H1 (cell line): ENCODE results near the gene GBP6. TPM values are rescaled to one million over a fixed set of nuclear protein-coding genes. Genes with fewer than 3 reads are reported as not detected.

Experiments used
- CHD1 ChIP-seq: IDR thresholded peaks from 2 replicates; pipeline ENCODE4 v1.6.1; 2012; ENCODE audit warnings: low read depth, low read length, improper control_type of control experiment
- EZH2 ChIP-seq: fragments of 200-600 bp; sonication (generic); IDR thresholded peaks from 2 replicates; pipeline ENCODE4 v1.7.1; 2012; ENCODE audit warnings: low read depth, mild to moderate bottlenecking, moderate library complexity, low read length, inconsistent platforms; ENCODE audit not compliant: severe bottlenecking
- HDAC2 ChIP-seq, 2 experiments: fragments of 300-600 bp in 1 of 2; sonication (generic) in 1 of 2; IDR thresholded peaks; 2 replicates each; pipeline ENCODE4 v1.6.1; 2011 to 2012; ENCODE audit warnings: low read depth in 2 of 2, low read length in 2 of 2, mild to moderate bottlenecking in 2 of 2, moderate library complexity in 2 of 2, borderline replicate concordance in 1 of 2, inconsistent platforms in 1 of 2
- KDM4A ChIP-seq: IDR thresholded peaks from one replicate; pipeline ENCODE4 v1.7.1; 2012; ENCODE audit warnings: low read depth, mild to moderate bottlenecking, moderate library complexity, low read length, inconsistent platforms; ENCODE audit not compliant: severe bottlenecking
- SIN3A ChIP-seq, 2 experiments: IDR thresholded peaks in 1 of 2; conservative IDR thresholded peaks in 1 of 2; 2 replicates each; pipeline ENCODE4 v1.6.1; 2011 to 2012; ENCODE audit warnings: low read length in 2 of 2, improper control_type of control experiment in 1 of 2, low read depth in 1 of 2, mild to moderate bottlenecking in 1 of 2
- SP1 ChIP-seq: IDR thresholded peaks from 2 replicates; pipeline ENCODE4 v1.6.1; 2011; ENCODE audit warnings: low read depth, low read length
- SP4 ChIP-seq: IDR thresholded peaks from 2 replicates; pipeline ENCODE4 v1.6.1; 2012; ENCODE audit warnings: low read length, inconsistent platforms
- polyA plus RNA-seq, 7 experiments: library from polyadenylated mRNA; depleted of rRNA in 3 of 7; stranded (reverse) in 5 of 7; unstranded in 2 of 7; fragments of >200 nt in 5 of 7; fragments of 200-250 nt in 2 of 7; gene quantifications; 1 replicate in 5 of 7; 2 replicates in 1 of 7; 4 replicates in 1 of 7; pipeline versions ENCODE4 v1.2.1 to v1.2.3, GENCODE V29; 2011 to 2013; ENCODE audit warnings: missing spikeins in 2 of 7, mixed read lengths in 2 of 7
- total RNA-seq: library from RNA; stranded (reverse); fragmentation: NEBNext Ultra II Directional; extraction: Animal tissue kit (Norgen Biotek cat#: 25700); gene quantifications from 2 replicates; pipeline ENCODE4 v1.2.1, GENCODE V29; 2021
- TF ChIP-seq, protein P1 (sequence below): fragments of 300-600 bp; sonication (generic); IDR thresholded peaks from 2 replicates; pipeline ENCODE4 v1.7.1; 2012; ENCODE audit warnings: low read length, moderate library complexity, mild to moderate bottlenecking, inconsistent platforms; ENCODE audit not compliant: insufficient replicate concordance

Gene GBP6
- total and polyA plus RNA-seq, 2 of the 8 experiments (the other 6 are each of a cell fraction or from before 2014, with no cell fraction given): not detected

DNA sequence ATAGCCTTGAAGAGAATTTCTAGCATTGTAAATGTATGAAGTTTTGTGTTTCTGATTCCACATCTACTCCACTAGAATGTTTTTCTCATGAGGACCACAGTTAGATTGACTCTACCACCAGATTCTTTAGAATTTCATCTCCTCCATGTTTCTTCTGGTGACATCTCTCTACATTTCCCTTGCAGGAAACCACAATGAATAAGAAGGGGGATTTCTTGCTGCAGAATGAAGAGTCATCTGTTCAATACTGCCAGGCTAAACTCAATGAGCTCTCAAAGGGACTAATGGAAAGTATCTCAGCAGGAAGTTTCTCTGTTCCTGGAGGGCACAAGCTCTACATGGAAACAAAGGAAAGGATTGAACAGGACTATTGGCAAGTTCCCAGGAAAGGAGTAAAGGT lies 18.6 kb downstream of the GBP6 start (continued):
- TF ChIP-seq, protein P1, sequence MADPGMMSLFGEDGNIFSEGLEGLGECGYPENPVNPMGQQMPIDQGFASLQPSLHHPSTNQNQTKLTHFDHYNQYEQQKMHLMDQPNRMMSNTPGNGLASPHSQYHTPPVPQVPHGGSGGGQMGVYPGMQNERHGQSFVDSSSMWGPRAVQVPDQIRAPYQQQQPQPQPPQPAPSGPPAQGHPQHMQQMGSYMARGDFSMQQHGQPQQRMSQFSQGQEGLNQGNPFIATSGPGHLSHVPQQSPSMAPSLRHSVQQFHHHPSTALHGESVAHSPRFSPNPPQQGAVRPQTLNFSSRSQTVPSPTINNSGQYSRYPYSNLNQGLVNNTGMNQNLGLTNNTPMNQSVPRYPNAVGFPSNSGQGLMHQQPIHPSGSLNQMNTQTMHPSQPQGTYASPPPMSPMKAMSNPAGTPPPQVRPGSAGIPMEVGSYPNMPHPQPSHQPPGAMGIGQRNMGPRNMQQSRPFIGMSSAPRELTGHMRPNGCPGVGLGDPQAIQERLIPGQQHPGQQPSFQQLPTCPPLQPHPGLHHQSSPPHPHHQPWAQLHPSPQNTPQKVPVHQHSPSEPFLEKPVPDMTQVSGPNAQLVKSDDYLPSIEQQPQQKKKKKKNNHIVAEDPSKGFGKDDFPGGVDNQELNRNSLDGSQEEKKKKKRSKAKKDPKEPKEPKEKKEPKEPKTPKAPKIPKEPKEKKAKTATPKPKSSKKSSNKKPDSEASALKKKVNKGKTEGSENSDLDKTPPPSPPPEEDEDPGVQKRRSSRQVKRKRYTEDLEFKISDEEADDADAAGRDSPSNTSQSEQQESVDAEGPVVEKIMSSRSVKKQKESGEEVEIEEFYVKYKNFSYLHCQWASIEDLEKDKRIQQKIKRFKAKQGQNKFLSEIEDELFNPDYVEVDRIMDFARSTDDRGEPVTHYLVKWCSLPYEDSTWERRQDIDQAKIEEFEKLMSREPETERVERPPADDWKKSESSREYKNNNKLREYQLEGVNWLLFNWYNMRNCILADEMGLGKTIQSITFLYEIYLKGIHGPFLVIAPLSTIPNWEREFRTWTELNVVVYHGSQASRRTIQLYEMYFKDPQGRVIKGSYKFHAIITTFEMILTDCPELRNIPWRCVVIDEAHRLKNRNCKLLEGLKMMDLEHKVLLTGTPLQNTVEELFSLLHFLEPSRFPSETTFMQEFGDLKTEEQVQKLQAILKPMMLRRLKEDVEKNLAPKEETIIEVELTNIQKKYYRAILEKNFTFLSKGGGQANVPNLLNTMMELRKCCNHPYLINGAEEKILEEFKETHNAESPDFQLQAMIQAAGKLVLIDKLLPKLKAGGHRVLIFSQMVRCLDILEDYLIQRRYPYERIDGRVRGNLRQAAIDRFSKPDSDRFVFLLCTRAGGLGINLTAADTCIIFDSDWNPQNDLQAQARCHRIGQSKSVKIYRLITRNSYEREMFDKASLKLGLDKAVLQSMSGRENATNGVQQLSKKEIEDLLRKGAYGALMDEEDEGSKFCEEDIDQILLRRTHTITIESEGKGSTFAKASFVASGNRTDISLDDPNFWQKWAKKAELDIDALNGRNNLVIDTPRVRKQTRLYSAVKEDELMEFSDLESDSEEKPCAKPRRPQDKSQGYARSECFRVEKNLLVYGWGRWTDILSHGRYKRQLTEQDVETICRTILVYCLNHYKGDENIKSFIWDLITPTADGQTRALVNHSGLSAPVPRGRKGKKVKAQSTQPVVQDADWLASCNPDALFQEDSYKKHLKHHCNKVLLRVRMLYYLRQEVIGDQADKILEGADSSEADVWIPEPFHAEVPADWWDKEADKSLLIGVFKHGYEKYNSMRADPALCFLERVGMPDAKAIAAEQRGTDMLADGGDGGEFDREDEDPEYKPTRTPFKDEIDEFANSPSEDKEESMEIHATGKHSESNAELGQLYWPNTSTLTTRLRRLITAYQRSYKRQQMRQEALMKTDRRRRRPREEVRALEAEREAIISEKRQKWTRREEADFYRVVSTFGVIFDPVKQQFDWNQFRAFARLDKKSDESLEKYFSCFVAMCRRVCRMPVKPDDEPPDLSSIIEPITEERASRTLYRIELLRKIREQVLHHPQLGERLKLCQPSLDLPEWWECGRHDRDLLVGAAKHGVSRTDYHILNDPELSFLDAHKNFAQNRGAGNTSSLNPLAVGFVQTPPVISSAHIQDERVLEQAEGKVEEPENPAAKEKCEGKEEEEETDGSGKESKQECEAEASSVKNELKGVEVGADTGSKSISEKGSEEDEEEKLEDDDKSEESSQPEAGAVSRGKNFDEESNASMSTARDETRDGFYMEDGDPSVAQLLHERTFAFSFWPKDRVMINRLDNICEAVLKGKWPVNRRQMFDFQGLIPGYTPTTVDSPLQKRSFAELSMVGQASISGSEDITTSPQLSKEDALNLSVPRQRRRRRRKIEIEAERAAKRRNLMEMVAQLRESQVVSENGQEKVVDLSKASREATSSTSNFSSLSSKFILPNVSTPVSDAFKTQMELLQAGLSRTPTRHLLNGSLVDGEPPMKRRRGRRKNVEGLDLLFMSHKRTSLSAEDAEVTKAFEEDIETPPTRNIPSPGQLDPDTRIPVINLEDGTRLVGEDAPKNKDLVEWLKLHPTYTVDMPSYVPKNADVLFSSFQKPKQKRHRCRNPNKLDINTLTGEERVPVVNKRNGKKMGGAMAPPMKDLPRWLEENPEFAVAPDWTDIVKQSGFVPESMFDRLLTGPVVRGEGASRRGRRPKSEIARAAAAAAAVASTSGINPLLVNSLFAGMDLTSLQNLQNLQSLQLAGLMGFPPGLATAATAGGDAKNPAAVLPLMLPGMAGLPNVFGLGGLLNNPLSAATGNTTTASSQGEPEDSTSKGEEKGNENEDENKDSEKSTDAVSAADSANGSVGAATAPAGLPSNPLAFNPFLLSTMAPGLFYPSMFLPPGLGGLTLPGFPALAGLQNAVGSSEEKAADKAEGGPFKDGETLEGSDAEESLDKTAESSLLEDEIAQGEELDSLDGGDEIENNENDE: no peak
- TF ChIP-seq EZH2 (no peak), SIN3A (conservative IDR thresholded peaks at IDR 0.05 in 1 of 2, IDR thresholded peaks at IDR 0.05 in 1 of 2; ENCODE audit: low read depth in 1 of 2, low read length in 2 of 2) (no peak), SP4 (no peak), SP1 (no peak), CHD1 (no peak), HDAC2 (IDR thresholded peaks at IDR 0.05; ENCODE audit: borderline replicate concordance in 1 of 2, low read depth in 2 of 2, low read length in 2 of 2) (no peak), KDM4A (no peak)
